Activated CD4-positive, CD25-positive, alpha-beta regulatory T cell treated with anti-CD3 and anti-CD28 coated beads, Interleukin-2, amount 50 U/mL, for 24 hours (primary cell): Measurements from ENCODE around the gene SMIM34.

Source experiments
- ATAC-seq, 2 donors: fragments of 150-1000 bp; cut with Tn5 transposase; one replicate each; pipeline ENCODE4 v1.10.0; 2021; ENCODE audit warnings: mild to moderate bottlenecking in 1 of 2, moderate library complexity in 1 of 2

SMIM34 gene

GRCh38 chr21:34372321-34372720 is 51.4 kb downstream of the SMIM34 start:
- no peak for ATAC-seq

- no peak for ATAC-seq
Measured at GRCh38 chr21:34369741-34370140, 54.0 kb downstream of the SMIM34 start.
